ENCODE measurements around the gene ZBED3.

GRCh38 chr5:77073667-77074066, 13.4 kb downstream of the ZBED3 start:
- TF ChIP-seq CTCF (IDR thresholded peaks at IDR 0.05) (no peak), EZH2 (IDR thresholded peaks at IDR 0.05; ENCODE audit: borderline replicate concordance, insufficient read depth, low read depth, low read length, poor library complexity, severe bottlenecking) (no peak)

Measured in B cell (primary cell).